ENCODE data around the gene CBX1. TPM values are rescaled to one million over a fixed set of nuclear protein-coding genes. Genes with fewer than 3 reads are reported as not detected.

CBX1 gene
- total and polyA plus RNA-seq, 2 of the 13 experiments (the other 11 are each of a cell fraction or from before 2014, with no cell fraction given): 17.8 to 108 TPM

DNA sequence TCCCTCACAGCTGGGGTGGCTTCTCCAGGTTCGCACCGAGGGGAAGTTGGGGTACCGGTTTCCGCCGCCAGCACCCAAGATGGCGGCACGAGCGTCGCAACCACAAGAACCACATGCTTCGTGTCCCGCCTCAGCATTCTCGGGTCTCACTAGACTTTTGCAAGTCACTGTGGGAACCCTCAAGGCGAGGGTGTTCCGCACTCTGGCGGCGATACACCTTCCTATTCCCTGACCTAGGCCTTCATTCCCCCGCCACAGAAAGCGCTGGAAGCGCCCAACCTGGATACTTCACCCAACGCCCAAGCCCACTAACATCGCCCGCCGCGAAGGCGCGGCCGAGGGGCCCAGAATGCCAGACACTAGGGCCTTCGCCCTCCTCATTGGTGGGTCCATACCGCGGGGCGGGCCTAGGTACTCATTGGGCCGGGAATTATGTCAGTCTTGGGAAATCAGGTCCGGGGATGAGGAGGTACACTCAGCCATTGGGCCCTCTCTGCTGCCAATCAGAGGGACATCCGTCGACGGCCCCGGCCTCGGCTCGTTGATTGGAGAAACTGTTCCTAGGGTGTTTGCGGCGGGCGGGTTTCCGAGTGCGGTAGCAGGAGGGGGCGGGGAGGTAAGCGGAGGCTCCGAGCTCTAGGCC, 53.4 kb downstream of the CBX1 start, which contains the start of gene NFE2L1 (continued):
- TF ChIP-seq, protein P1, sequence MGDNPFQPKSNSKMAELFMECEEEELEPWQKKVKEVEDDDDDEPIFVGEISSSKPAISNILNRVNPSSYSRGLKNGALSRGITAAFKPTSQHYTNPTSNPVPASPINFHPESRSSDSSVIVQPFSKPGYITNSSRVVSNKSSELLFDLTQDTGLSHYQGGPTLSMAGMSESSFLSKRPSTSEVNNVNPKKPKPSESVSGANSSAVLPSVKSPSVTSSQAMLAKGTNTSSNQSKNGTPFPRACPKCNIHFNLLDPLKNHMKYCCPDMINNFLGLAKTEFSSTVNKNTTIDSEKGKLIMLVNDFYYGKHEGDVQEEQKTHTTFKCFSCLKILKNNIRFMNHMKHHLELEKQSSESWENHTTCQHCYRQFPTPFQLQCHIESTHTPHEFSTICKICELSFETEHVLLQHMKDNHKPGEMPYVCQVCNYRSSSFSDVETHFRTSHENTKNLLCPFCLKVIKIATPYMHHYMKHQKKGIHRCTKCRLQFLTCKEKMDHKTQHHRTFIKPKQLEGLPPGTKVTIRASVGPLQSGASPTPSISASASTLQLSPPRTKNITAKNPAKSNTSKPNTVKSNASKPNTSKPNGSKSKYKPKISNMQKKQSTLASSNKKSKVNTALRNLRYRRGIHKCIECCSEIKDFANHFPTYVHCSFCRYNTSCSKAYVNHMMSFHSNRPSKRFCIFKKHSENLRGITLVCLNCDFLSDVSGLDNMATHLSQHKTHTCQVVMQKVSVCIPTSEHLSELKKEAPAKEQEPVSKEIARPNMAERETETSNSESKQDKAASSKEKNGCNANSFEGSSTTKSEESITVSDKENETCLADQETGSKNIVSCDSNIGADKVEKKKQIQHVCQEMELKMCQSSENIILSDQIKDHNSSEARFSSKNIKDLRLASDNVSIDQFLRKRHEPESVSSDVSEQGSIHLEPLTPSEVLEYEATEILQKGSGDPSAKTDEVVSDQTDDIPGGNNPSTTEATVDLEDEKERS (CRISPR knock-in tag; IDR thresholded peaks at IDR 0.05): peak; percentile 95
- TF ChIP-seq, protein P2, sequence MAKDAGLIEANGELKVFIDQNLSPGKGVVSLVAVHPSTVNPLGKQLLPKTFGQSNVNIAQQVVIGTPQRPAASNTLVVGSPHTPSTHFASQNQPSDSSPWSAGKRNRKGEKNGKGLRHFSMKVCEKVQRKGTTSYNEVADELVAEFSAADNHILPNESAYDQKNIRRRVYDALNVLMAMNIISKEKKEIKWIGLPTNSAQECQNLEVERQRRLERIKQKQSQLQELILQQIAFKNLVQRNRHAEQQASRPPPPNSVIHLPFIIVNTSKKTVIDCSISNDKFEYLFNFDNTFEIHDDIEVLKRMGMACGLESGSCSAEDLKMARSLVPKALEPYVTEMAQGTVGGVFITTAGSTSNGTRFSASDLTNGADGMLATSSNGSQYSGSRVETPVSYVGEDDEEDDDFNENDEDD (CRISPR knock-in tag; IDR thresholded peaks at IDR 0.05; ENCODE audit: borderline replicate concordance): no peak
- TF ChIP-seq ZNF121 (CRISPR knock-in tag; IDR thresholded peaks at IDR 0.05) (peak; percentile 42; the same call in 1 of the 2 replicates), IKZF1 (IDR thresholded peaks at IDR 0.05) (no peak), SALL1 (CRISPR knock-in tag; IDR thresholded peaks at IDR 0.05) (peak; percentile 81), RBM22 (optimal IDR thresholded peaks at IDR 0.05; ENCODE audit: low read length) (no peak), PHB2 (IDR thresholded peaks at IDR 0.05; ENCODE audit: partially characterized antibody) (no peak), EHMT2 (IDR thresholded peaks at IDR 0.05; ENCODE audit: borderline replicate concordance, low read depth, low read length) (0 out of 2 replicates have a peak, but pooled peaks have one; percentile 47), ATF7 (IDR thresholded peaks at IDR 0.05) (no peak), ATF7 (CRISPR knock-in tag; IDR thresholded peaks at IDR 0.05) (peak; percentile 88), KLF16 (CRISPR knock-in tag; IDR thresholded peaks at IDR 0.05) (0 out of 4 replicates have a peak, but pooled peaks have one; percentile 17 to 73), HNRNPLL (IDR thresholded peaks at IDR 0.05; ENCODE audit: low read depth, low read length, poor library complexity, severe bottlenecking) (peak; percentile 94), PRMT3 (CRISPR knock-in tag; IDR thresholded peaks at IDR 0.05; ENCODE audit: borderline replicate concordance, low read depth) (no peak), FOXK2 (IDR thresholded peaks at IDR 0.05) (no peak)
- TF ChIP-seq, protein P3, sequence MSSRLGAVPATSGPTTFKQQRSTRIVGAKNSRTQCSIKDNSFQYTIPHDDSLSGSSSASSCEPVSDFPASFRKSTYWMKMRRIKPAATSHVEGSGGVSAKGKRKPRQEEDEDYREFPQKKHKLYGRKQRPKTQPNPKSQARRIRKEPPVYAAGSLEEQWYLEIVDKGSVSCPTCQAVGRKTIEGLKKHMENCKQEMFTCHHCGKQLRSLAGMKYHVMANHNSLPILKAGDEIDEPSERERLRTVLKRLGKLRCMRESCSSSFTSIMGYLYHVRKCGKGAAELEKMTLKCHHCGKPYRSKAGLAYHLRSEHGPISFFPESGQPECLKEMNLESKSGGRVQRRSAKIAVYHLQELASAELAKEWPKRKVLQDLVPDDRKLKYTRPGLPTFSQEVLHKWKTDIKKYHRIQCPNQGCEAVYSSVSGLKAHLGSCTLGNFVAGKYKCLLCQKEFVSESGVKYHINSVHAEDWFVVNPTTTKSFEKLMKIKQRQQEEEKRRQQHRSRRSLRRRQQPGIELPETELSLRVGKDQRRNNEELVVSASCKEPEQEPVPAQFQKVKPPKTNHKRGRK (CRISPR knock-in tag; IDR thresholded peaks at IDR 0.05): no peak
- TF ChIP-seq, protein P4, sequence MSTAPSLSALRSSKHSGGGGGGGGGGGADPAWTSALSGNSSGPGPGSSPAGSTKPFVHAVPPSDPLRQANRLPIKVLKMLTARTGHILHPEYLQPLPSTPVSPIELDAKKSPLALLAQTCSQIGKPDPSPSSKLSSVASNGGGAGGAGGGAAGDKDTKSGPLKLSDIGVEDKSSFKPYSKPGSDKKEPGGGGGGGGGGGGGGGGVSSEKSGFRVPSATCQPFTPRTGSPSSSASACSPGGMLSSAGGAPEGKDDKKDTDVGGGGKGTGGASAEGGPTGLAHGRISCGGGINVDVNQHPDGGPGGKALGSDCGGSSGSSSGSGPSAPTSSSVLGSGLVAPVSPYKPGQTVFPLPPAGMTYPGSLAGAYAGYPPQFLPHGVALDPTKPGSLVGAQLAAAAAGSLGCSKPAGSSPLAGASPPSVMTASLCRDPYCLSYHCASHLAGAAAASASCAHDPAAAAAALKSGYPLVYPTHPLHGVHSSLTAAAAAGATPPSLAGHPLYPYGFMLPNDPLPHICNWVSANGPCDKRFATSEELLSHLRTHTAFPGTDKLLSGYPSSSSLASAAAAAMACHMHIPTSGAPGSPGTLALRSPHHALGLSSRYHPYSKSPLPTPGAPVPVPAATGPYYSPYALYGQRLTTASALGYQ (CRISPR knock-in tag; IDR thresholded peaks at IDR 0.05): 0 out of 2 replicates have a peak, but pooled peaks have one; percentile 36
- TF ChIP-seq, protein P5, sequence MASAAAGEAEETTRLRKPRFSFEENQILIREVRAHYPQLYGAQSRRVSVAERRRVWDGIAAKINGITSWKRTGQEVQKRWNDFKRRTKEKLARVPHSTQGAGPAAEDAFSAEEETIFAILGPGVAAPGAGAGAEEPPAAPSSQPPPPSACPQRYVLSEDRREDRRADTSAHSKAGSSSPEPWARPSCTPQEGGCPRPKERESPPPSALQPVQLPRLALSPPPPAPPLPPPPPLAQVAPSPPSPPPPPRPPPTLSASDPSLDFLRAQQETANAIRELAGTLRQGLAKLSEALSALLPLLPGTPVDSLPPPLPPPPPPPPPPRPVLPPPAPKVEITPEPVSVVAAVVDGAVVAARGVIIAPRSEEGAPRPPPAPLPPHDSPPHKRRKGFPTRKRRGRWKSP (CRISPR knock-in tag; IDR thresholded peaks at IDR 0.05): peak; percentile 17
- TF ChIP-seq, protein P6, sequence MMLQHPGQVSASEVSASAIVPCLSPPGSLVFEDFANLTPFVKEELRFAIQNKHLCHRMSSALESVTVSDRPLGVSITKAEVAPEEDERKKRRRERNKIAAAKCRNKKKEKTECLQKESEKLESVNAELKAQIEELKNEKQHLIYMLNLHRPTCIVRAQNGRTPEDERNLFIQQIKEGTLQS (CRISPR knock-in tag; IDR thresholded peaks at IDR 0.05): 0 out of 2 replicates have a peak, but pooled peaks have one; percentile 4
- TF ChIP-seq, protein P7, sequence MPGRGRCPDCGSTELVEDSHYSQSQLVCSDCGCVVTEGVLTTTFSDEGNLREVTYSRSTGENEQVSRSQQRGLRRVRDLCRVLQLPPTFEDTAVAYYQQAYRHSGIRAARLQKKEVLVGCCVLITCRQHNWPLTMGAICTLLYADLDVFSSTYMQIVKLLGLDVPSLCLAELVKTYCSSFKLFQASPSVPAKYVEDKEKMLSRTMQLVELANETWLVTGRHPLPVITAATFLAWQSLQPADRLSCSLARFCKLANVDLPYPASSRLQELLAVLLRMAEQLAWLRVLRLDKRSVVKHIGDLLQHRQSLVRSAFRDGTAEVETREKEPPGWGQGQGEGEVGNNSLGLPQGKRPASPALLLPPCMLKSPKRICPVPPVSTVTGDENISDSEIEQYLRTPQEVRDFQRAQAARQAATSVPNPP (CRISPR knock-in tag; IDR thresholded peaks at IDR 0.05): peak; percentile 14; the same call in 1 of the 2 replicates
